Measurements from ENCODE around the gene DBNL.

Gene DBNL

DNA sequence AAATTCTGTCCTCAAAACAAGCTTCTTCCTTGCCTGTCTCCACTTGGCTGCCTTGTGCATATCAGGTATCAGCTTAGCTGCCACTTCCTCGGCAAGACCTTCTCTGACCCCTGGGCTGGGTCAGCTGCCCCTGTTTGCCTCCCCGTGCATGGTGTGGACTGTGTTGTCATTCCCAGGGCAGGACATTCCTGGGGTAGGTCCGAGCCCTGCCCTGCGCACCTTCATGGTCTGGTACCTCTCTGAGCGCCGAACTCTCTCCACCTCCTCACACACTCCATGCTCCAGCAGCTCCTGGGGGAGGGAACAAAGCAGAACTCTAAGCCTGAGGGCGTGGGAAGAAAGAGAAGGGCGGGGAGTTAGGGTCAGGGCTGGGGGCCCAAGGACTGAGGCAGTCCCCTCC lies 34.0 kb downstream of the DBNL start:
- Histone ChIP-seq H3K27me3 (no peaks in the 10 kb centered on the region), H3K4me2 (peak overlapping the region; percentile 60 to 98 (median 91)), H3K36me3 (peaks cover 47 to 65% (median 61%) of the 10 kb centered on the region in 11 experiments), H3K9ac (peak overlapping the region; percentile 15 to 91 (median 47); a peak in 17 of 22 replicates), H3K9me3 (replicated peaks in 1 of 11) (no peaks in the 10 kb centered on the region), H3K27ac (peak overlapping the region in 10 of 11 experiments; percentile 4 to 94 (median 30); a peak in 15 of 22 replicates), H3K4me1 (peaks cover 58 to 94% (median 89%) of the 10 kb centered on the region in 10 experiments), H3K4me3 (peak overlapping the region in 3 of 10 experiments; percentile 16 to 29 (median 22); a peak in 4 of 20 replicates), H4K20me1 (peaks cover 0 to 7% (median 0%) of the 10 kb centered on the region in 11 experiments; a peak in 4 of 22 replicates)
- TF ChIP-seq Cebpa-rat (IDR thresholded peaks at IDR 0.05), result no peak

GRCh38 chr7:44079331-44080021 lies 35.0 kb downstream of the DBNL start:
- H4K20me1 ChIP-seq, result peaks cover 0 to 7% (median 0%) of the 10 kb centered on the region in 11 experiments; a peak in 3 of 22 replicates
- TF ChIP-seq Cebpa-rat (IDR thresholded peaks at IDR 0.05), result no peak
- peaks cover 49 to 94% (median 88%) of the 10 kb centered on the region in 10 experiments for H3K4me1 ChIP-seq
- H3K4me2 ChIP-seq, result peak overlapping the region; percentile 84 to 98 (median 92)
- peaks cover 47 to 61% (median 58%) of the 10 kb centered on the region in 11 experiments for H3K36me3 ChIP-seq
- peak overlapping the region in 10 of 11 experiments; percentile 16 to 91 (median 49); a peak in 17 of 22 replicates for H3K9ac ChIP-seq
- no peaks in the 10 kb centered on the region for H3K27me3 ChIP-seq
- no peaks in the 10 kb centered on the region for H3K9me3 ChIP-seq (replicated peaks in 1 of 11)
- H3K27ac ChIP-seq, result peak overlapping the region in 6 of 11 experiments; percentile 24 to 94 (median 48); a peak in 7 of 22 replicates
- H3K4me3 ChIP-seq, result no peak overlapping the region; a peak in 2 of 20 replicates

DNA sequence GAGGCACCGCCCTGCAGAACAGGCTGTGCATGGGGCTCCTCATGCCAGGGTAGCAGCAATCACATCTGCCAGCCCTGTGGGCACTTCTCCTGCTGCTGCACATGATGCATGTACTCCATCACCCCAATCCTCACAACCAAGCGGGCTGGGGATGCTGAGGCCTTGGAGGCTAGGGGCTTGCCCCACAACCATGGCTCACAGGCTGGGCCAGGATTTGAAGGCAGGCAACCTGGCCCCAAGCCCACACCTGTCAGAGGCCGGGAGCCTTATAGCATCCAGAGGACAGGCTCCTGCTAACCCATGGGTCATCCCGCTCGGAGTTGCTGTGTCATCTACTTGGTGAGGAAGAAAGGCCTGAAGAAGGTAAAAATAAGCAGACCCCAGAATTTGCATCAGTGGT lies 35.6 kb downstream of the DBNL start:
- peaks cover 47 to 57% (median 53%) of the 10 kb centered on the region in 11 experiments for H3K36me3 ChIP-seq
- peak overlapping the region; percentile 84 to 98 (median 92) for H3K4me2 ChIP-seq

DNA sequence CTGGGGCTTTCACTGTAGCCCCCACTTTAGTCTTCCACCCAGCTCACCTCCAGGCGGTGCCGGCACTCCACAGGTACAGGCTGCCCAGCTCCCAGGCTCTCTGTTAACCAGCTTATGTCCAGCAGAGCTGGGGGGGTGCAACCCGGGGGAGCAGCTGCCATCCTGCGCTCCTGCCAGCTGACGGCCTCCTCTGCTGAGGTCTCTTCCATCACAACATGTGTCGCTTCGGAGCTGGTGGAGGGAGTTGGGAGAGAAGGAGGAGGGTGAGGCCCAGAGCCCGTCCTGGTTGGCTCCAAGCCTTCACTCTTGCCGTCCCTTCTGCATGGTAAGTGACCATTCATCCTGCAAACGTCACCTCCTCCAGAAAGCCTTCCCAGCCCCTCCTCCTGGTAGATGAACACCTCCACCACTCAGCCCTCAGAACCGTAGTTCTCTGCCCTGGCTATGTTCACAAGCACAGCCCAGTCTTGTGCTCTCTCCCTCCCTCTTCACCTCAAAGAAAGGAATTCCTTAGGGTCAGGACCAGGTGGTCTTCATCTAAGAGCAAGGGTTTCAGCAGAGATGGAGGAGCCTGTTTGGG lies 36.3 kb downstream of the DBNL start:
- H3K4me1 ChIP-seq, result peaks cover 37 to 86% (median 78%) of the 10 kb centered on the region in 10 experiments
- peaks cover 0 to 7% (median 0%) of the 10 kb centered on the region in 11 experiments; a peak in 3 of 22 replicates for H4K20me1 ChIP-seq
- peak overlapping the region; percentile 10 to 85 (median 72); a peak in 14 of 20 replicates for H3K4me3 ChIP-seq
- peak overlapping the region in 10 of 11 experiments; percentile 39 to 94 (median 86); a peak in 20 of 22 replicates for H3K27ac ChIP-seq
- no peak for TF ChIP-seq Cebpa-rat (IDR thresholded peaks at IDR 0.05)
- H3K4me2 ChIP-seq, result peak overlapping the region; percentile 84 to 98 (median 92)
- H3K9me3 ChIP-seq (replicated peaks in 1 of 11), result no peaks in the 10 kb centered on the region
- H3K27me3 ChIP-seq, result no peaks in the 10 kb centered on the region
- H3K9ac ChIP-seq, result peak overlapping the region in 10 of 11 experiments; percentile 4 to 91 (median 84); a peak in 17 of 22 replicates
- H3K36me3 ChIP-seq, result peaks cover 43 to 50% (median 48%) of the 10 kb centered on the region in 11 experiments

More for the DNA sequence above, 35.6 kb downstream of the DBNL start:
- H3K4me1 ChIP-seq, result peaks cover 42 to 89% (median 84%) of the 10 kb centered on the region in 10 experiments
- no peak for TF ChIP-seq Cebpa-rat (IDR thresholded peaks at IDR 0.05)
- peak overlapping the region in 7 of 11 experiments; percentile 4 to 91 (median 83); a peak in 10 of 22 replicates for H3K9ac ChIP-seq
- H3K9me3 ChIP-seq (replicated peaks in 1 of 11), result no peaks in the 10 kb centered on the region
- H3K4me3 ChIP-seq, result peak overlapping the region in 1 of 10 experiments; percentile 73; a peak in 2 of 20 replicates
- H4K20me1 ChIP-seq, result peaks cover 0 to 7% (median 0%) of the 10 kb centered on the region in 11 experiments; a peak in 3 of 22 replicates
- H3K27ac ChIP-seq, result peak overlapping the region in 6 of 11 experiments; percentile 2 to 94 (median 88); a peak in 9 of 22 replicates
- H3K27me3 ChIP-seq, result no peaks in the 10 kb centered on the region

GRCh38 chr7:44081266-44081748 lies 36.8 kb downstream of the DBNL start:
- H3K27me3 ChIP-seq, result no peaks in the 10 kb centered on the region
- H3K9ac ChIP-seq, result peak overlapping the region; percentile 77 to 91 (median 85); a peak in 20 of 22 replicates
- peaks cover 37 to 45% (median 43%) of the 10 kb centered on the region in 11 experiments for H3K36me3 ChIP-seq
- no peaks in the 10 kb centered on the region for H3K9me3 ChIP-seq (replicated peaks in 1 of 11)
- H3K4me1 ChIP-seq, result peaks cover 37 to 81% (median 72%) of the 10 kb centered on the region in 10 experiments
- H3K4me2 ChIP-seq, result peak overlapping the region; percentile 84 to 98 (median 92)
- TF ChIP-seq Cebpa-rat (IDR thresholded peaks at IDR 0.05), result no peak
- H3K27ac ChIP-seq, result peak overlapping the region; percentile 81 to 94 (median 86)
- peak overlapping the region; percentile 69 to 85 (median 74) for H3K4me3 ChIP-seq
- H4K20me1 ChIP-seq, result peaks cover 0 to 7% (median 0%) of the 10 kb centered on the region in 11 experiments; a peak in 3 of 22 replicates

GRCh38 chr7:44082541-44083207 lies 38.2 kb downstream of the DBNL start:
- H3K27ac ChIP-seq, result peak overlapping the region; percentile 70 to 83 (median 78); a peak in 21 of 22 replicates
- peak overlapping the region; percentile 53 to 70 (median 60) for H3K4me3 ChIP-seq
- TF ChIP-seq Cebpa-rat (IDR thresholded peaks at IDR 0.05), result no peak
- peaks cover 38 to 69% (median 61%) of the 10 kb centered on the region in 10 experiments for H3K4me1 ChIP-seq
- H3K4me2 ChIP-seq, result peak overlapping the region; percentile 71 to 89 (median 79)
- peaks cover 0 to 7% (median 0%) of the 10 kb centered on the region in 11 experiments; a peak in 3 of 22 replicates for H4K20me1 ChIP-seq
- H3K27me3 ChIP-seq, result no peaks in the 10 kb centered on the region
- peaks cover 24 to 31% (median 29%) of the 10 kb centered on the region in 11 experiments for H3K36me3 ChIP-seq
- H3K9ac ChIP-seq, result peak overlapping the region; percentile 71 to 82 (median 79)
- no peaks in the 10 kb centered on the region for H3K9me3 ChIP-seq (replicated peaks in 1 of 11)

DNA sequence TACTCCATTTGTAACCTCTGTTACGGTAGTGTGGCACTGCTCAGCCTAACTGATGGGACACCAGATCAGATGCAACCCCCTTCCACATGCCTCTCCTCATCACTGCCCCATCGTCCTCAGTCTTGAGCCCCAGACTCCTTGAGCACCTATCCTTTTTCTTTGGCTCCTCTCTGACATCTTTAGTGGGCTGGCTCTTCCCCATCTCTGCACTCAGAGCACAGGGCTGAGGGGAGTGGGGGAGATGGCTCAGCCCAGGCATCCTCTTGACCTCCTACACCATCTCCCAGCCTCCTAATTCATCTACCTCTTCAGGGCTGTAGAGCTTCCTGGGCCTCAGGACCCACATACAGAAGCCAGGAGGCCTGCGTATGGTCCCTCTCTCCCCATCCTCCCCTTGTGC lies 39.3 kb downstream of the DBNL start:
- 0 out of 22 replicates have a peak overlapping the region, but pooled peaks of 2 of the 11 experiments have one; percentile 10 to 14 for H3K9ac ChIP-seq
- peak overlapping the region in 7 of 11 experiments; percentile 15 to 89 (median 71); a peak in 9 of 22 replicates for H3K4me2 ChIP-seq
- TF ChIP-seq Cebpa-rat (IDR thresholded peaks at IDR 0.05), result no peak

DNA sequence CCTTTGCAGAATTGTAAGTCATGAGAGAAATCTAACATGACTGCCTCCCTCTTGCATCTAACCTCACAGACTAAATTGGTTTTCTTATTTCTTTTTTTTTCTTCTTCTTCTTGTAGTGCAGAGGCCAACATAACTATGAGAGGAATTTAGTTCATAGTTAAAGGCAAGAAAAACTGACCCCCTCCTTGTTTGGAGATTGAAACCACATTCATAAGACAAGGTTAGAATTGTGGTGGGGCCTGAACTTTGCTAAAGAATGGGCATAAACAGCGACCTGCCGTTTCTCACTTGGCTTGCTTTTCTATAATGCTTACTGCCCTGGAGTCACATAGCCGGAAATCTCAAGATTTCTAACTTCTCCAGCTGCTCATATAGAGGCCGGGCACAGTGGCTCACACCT lies 40.2 kb downstream of the DBNL start:
- peak overlapping the region in 3 of 11 experiments; percentile 19 to 89 (median 54); a peak in 5 of 22 replicates for H3K4me2 ChIP-seq
- H3K4me3 ChIP-seq, result no peak overlapping the region
- peaks cover 41 to 67% (median 56%) of the 10 kb centered on the region in 10 experiments for H3K4me1 ChIP-seq
- peaks cover 10 to 12% (median 11%) of the 10 kb centered on the region in 11 experiments; a peak in 19 of 22 replicates for H3K36me3 ChIP-seq
- H3K9ac ChIP-seq, result 0 out of 22 replicates have a peak overlapping the region, but pooled peaks of 1 of the 11 experiments have one; percentile 10
- H3K27ac ChIP-seq, result no peak overlapping the region
- no peak for TF ChIP-seq Cebpa-rat (IDR thresholded peaks at IDR 0.05)
- H3K9me3 ChIP-seq (replicated peaks in 1 of 11), result no peaks in the 10 kb centered on the region
- no peaks in the 10 kb centered on the region for H3K27me3 ChIP-seq
- peaks cover 0 to 6% (median 0%) of the 10 kb centered on the region in 11 experiments; a peak in 3 of 22 replicates for H4K20me1 ChIP-seq

More for the DNA sequence above, 39.3 kb downstream of the DBNL start:
- Histone ChIP-seq H3K9me3 (replicated peaks in 1 of 11) (no peaks in the 10 kb centered on the region), H3K4me1 (peaks cover 42 to 69% (median 61%) of the 10 kb centered on the region in 10 experiments), H3K36me3 (peaks cover 13 to 20% (median 18%) of the 10 kb centered on the region in 11 experiments; a peak in 20 of 22 replicates), H3K4me3 (no peak overlapping the region), H3K27ac (no peak overlapping the region), H3K27me3 (no peaks in the 10 kb centered on the region), H4K20me1 (peaks cover 0 to 7% (median 0%) of the 10 kb centered on the region in 11 experiments; a peak in 3 of 22 replicates)

Data from BLaER1 treated with 17β-estradiol and CSF1 and Interleukin-3, amounts not matched to agents 10 nM and 100 nM (cell line).